ENCODE data around the gene LZTR1.
"Not testable (repeated sequence)": the region's sequence is repeated elsewhere in the genome, so short reads cannot be mapped to it uniquely, and the experiment has no call there.

Gene LZTR1

DNA sequence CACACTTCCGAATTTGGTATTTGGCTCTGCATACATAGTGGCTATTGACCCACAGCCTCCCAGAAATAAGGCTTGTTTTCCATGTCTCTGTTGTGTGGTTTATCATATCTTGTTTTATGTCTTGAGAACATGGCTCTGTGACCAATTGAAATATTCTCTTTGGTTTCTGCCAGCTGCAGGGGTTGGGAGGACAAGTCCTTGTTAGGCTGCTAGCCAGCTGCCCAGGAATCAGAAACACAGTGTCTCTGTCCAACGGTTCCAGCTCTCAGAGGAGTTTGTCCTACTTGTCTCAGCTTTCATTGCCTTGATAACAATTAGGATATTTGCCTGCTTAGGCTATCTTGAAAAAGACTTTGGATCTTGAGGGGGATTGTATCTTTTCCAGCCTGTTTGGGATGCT, 56.3 kb downstream of the LZTR1 start:
- DNase-seq: peak in 1 of 2 experiments; percentile 30

DNA sequence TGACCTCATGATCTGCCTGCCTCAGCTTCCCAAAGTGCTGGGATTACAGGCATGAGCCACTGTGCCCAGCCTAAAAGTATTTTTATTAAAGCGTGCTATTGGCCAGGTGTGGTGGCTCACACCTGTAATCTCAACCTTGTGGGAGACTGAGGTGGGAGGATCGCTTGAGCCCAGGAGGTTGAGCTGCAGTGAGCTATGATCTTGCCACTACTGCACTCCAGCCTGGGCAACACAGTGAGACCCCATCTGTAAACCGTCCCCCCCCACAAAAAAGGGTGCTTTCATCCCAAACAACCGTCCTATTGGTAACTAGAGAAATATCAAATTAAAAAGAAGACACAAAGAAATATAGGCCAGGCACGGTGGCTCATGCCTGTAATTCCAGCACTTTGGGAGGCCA, 57.1 kb downstream of the LZTR1 start:
- not testable (repeated sequence) for DNase-seq

GRCh38 chr22:21041937-21042336, 59.8 kb downstream of the LZTR1 start:
- DNase-seq: no peak

DNA sequence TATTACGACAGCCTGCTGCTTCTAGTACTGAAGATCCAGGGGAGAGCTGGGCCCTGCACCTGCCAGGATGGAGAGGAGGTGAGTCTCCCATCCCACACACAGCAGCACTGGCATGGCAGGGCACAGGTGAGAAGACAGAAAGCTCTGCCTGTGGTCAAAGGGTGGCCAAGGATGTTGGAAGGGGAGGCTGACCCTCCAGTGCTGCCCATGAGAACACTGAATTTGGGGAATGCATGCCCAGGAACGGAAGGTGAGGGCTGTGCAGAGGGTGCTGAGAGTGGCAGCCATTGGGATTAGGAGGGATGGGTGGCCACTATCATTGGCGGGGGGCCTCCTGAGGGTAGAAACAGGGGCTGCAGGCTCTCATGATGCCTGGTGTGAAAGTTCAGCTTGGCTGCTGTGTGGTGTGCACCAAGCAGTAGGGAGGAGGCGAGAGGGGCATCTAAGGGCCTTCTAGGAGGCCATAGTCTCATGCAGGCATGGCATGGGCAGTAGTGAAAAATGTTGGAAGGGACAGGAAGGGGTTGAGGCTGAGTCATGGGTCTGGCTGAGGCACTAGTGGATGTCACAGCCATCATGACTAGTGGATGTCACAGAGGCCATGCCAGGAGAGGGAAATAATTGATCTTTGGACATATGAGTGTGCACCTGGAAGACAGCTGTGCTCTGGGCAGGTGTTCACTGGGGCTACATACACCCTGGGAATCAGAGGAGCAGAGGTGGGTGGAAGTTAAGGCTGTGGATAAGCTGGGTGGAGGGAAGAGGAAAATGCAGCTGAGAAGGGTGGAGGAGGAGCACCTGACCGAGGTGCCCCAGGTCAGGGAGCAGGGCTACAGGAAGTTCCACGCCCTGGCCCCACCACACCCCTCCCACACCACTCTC, 61.1 kb downstream of the LZTR1 start:
- DNase-seq: no peak

DNA sequence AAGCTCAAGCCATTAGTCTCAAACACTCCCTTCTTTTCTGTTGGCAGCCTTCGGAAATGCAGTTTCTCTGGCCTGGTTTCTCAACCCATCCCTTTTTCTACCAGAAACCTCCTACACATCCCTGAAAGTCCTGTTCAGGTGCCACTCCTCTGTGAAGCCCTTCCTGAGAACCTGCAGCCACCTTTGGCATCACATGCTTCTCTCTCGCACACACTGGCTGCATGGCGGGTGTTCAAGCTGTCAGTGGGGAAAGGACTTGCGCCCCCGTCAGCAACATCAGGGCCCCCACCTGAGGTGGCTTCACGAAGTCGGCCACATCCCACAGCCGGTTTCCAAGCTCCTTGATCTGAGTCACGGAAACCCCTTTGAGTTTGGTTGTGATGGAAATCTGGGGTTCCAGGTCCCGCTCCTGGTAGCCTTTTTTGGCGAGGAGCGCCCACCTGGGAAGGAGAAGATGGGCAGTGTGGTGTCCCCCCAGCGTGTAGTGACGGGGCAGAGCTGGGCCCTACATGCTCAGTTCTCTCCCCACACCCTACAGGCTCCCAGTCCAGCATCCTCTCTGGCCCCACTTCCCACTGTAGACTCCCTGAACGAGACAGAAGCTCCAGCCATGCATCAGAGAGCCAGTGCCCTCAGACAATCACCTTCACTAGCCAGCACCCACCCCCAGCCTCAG, 61.9 kb downstream of the LZTR1 start:
- no peak for DNase-seq

GRCh38 chr22:21044931-21045584, 63.0 kb downstream of the LZTR1 start:
- peak in 1 of 2 experiments; percentile 69 for DNase-seq

- peak; percentile 92 to 95 for DNase-seq
Measured at GRCh38 chr22:21045585-21046294, 63.6 kb downstream of the LZTR1 start, which contains the start of gene LRRC74B. Gene LRRC74B (plus strand): TSS chr22:21045946. CDS start chr22:21045987, 41 bp downstream.

GRCh38 chr22:21047035-21047661, 65.1 kb downstream of the LZTR1 start:
- DNase-seq: no peak

- DNase-seq: no peak
Measured at GRCh38 chr22:21047730-21048129, 65.6 kb downstream of the LZTR1 start.

GRCh38 chr22:21048448-21048847, 66.4 kb downstream of the LZTR1 start:
- peak in 1 of 2 experiments; percentile 50 for DNase-seq

All from NCI-H524 (cell line).